ENCODE data around the gene SPSB3. TPM values are rescaled to one million over a fixed set of nuclear protein-coding genes. Genes with fewer than 3 reads are reported as not detected.
A peak's percentile ranks its signal among the peaks of the same experiment; 100 is the strongest.

SPSB3 gene
- total and polyA plus RNA-seq, 2 donors: 29.2 to 81.7 TPM

DNA sequence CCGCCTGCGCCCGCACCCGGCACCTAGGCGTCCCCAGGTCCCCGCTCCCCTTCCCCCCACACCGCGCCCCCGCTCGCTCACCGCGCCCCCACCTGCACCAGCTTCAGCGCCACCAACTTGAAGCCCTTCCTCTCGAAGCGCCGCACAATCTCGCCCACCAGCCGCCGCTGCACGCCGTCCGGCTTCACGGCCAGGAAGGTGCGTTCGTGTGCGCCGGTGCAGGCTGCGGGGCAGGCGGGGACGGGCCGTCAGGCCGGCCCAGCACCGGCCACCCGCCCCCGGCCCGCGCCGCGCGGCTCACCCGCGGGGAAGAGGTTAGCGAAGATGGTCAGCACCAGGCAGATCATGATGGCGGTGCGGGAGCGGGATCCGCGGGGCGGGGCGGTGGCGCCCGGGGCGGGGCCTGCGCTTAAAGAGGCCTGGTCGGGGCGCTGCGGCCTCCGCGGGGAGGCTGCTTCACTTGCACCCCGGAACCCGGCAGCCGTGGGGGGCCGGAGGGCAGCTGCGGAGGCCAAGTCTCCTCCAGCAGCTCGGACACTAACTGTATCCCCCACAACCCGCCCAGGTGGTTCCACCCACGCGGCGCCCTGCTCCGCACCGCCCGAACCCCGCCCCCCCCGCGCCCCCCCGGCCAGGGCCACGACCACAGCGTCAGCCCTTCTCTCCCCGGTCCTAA is 11.0 kb downstream of the SPSB3 start, which contains the start of gene NME3:
Gene NME3 (minus strand): TSS at position 356 of the 676 bp plus-strand sequence. CDS start 9 bp downstream, at position 347.
- peak within 1 kb of the TSS; percentile 62 for H3K27ac ChIP-seq (ENCODE audit: low read depth)
- H3K4me1 ChIP-seq (ENCODE audit: insufficient read depth): no peaks in the 10 kb centered on the region
- DNase-seq (ENCODE audit: extremely low spot score): no peak
- peak within 1 kb of the TSS; percentile 94 for H3K4me3 ChIP-seq (ENCODE audit: low read depth, low read length)
- WGBS: under 1% methylated on average over 79 of the region's 79 CpGs
- H3K36me3 ChIP-seq (ENCODE audit: insufficient read depth): no peaks in the 10 kb centered on the region

DNA sequence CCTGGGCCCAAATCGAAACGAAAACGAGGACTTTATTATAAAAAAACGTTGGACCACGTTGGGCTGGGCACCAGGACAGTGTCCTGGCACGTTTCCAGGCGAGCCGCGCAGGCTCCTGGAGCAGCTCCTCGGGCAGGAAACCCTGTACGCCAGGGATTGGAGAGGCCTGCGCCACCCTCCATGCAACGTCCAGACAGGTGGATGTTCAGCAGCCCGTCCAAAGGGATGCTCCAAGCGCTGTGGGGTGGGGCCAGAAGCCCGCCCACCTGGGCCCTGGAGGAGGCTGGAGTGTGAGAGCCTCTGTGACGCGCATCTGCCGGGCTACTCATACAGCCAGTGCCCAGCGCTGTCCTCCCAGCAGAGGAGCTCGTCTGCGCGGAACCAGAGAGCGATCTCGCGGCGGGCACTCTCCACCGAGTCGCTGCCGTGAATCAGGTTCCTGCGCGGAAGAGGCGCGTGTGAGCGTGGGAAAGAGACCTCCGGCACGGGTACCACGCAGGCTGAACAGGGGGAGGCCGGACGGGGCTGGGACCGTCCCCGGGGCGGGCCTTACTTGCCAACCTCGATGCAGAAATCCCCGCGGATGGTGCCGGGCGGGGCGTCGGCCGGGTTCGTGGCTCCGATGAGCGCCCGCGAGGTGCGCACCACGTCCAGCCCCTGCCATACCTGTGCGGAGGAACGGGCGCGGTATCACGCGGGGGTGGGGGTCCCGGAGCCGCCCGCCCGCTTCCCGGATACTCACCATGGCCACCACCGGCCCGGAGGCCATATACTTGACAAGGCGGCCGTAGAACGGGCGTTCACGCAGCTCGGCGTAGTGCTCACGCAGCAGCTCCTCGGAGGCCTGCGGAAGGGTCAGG is 11.8 kb downstream of the SPSB3 start:
- Histone ChIP-seq H3K36me3 (ENCODE audit: insufficient read depth) (peaks cover 3% of the 10 kb centered on the region), H3K4me1 (ENCODE audit: insufficient read depth) (no peaks in the 10 kb centered on the region), H3K27ac (ENCODE audit: low read depth) (peak overlapping the region; percentile 40), H3K4me3 (ENCODE audit: low read depth, low read length) (peak overlapping the region; percentile 94)
- no peak for DNase-seq (ENCODE audit: extremely low spot score)
- 6% methylated on average over 81 of the region's 81 CpGs for WGBS

DNA sequence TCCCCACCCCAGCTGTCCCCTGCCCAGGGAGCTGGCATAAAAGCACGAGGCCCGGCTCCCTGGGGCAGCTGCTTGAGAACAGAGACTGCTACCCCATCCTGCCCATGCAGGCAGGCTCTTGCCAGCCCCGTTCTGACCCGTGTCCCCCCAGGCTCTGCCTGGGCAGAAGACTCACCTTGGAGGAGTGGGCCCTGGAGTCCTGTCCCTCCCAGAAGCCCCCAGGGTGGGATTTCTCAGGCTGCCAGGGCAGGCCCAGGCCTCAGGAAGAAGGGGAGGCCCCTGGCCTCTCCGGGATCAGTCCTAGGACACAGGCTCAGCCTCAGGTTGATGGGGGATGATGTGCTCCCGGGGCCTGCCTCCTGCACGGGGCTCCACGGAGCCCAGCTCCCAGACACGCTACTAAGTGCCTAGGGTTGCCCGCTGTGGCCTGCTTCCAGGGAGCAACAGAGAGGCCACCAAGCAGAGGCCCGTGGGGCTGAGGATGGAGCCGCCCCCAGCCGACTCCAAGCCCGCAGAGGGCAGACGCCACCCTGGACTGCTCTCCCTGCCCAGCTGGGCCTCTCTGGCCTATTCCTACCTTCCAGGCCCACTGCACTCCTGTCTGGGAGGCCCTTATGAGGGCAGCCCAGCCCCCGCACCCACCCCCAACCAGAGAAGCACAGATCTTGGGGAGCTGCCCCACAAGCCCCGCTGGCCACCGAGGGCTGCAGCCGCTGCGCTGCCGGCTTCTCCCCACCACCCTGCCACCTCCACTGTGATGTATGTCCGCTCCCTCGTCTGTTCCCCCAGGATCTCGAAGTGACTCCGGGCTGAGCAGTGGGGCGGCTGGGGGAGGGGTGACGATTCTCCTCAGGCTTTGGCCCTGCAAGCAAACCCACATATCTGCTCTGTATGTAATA is 12.7 kb downstream of the SPSB3 start:
- peaks cover 4% of the 10 kb centered on the region for H3K36me3 ChIP-seq (ENCODE audit: insufficient read depth)
- DNase-seq (ENCODE audit: extremely low spot score): no peak
- no peaks in the 10 kb centered on the region for H3K4me1 ChIP-seq (ENCODE audit: insufficient read depth)
- 72% methylated on average over 27 of the region's 27 CpGs for WGBS
- H3K4me3 ChIP-seq (ENCODE audit: low read depth, low read length): no peak overlapping the region
- no peak overlapping the region for H3K27ac ChIP-seq (ENCODE audit: low read depth)

DNA sequence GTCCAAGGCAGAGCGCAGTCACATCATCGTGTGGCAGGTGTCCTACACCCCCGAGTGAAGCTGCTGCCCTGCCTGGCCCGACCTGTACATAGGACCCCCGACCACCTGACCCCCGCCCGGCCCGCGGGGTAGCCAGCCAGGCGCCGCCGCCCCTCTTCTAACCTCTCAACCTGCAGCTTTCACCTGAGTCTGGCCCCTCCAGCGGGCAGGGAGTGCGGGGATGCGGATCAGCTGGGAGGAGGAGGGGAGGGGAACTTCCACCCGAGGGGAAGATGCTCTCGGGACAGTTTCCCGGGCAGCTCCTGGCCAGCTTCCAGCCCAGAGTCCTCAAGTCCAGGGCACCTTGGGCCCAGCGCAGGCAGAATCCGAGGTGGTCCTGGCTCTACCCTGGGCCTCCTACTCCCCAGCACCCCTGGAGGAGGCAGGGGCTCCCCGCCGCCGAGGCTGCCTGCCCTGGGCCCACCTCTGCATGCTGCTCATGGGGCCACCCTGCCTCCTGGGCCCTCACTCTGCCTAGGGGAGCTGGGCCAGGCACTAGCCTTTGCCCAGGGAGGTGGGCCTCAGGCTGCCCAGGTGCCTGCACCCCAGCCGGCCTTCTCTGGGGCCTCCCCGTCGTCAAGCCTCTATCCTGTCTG is 13.5 kb downstream of the SPSB3 start:
- Histone ChIP-seq H3K4me3 (ENCODE audit: low read depth, low read length) (no peak overlapping the region), H3K27ac (ENCODE audit: low read depth) (no peak overlapping the region), H3K36me3 (ENCODE audit: insufficient read depth) (peaks cover 4% of the 10 kb centered on the region), H3K4me1 (ENCODE audit: insufficient read depth) (no peaks in the 10 kb centered on the region)
- 76% methylated on average over 26 of the region's 26 CpGs for WGBS
- no peak for DNase-seq (ENCODE audit: extremely low spot score)

DNA sequence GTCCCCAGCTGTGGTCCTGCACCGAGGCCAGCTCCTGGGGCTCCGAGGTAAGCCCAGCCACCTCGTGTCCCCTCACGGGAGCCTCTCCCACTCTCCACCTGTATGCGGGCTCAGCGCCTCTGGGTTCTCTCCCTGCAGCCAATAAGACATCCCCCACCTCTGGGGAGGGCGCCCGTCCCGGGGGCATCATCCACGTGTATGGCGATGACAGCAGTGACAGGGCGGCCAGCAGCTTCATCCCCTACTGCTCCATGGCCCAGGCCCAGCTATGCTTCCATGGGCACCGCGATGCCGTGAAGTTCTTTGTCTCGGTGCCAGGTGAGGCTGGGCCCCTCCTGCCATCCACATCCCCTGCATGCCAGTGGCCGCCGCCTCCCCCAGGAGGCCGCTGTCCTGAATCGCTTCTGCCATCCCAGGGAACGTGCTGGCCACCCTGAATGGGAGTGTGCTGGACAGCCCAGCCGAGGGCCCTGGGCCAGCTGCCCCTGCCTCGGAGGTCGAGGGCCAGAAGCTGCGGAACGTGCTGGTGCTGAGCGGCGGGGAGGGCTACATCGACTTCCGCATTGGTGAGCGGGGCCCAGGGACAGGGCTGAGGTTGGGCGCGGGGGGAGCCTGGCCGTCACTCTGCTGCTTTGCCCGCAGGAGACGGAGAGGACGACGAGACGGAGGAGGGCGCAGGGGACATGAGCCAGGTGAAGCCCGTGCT is 14.2 kb downstream of the SPSB3 start:
- DNase-seq (ENCODE audit: extremely low spot score): no peak
- no peak overlapping the region for H3K4me3 ChIP-seq (ENCODE audit: low read depth, low read length)
- no peaks in the 10 kb centered on the region for H3K4me1 ChIP-seq (ENCODE audit: insufficient read depth)
- H3K36me3 ChIP-seq (ENCODE audit: insufficient read depth): peaks cover 4% of the 10 kb centered on the region
- 85% methylated on average over 41 of the region's 41 CpGs for WGBS
- no peak overlapping the region for H3K27ac ChIP-seq (ENCODE audit: low read depth)

DNA sequence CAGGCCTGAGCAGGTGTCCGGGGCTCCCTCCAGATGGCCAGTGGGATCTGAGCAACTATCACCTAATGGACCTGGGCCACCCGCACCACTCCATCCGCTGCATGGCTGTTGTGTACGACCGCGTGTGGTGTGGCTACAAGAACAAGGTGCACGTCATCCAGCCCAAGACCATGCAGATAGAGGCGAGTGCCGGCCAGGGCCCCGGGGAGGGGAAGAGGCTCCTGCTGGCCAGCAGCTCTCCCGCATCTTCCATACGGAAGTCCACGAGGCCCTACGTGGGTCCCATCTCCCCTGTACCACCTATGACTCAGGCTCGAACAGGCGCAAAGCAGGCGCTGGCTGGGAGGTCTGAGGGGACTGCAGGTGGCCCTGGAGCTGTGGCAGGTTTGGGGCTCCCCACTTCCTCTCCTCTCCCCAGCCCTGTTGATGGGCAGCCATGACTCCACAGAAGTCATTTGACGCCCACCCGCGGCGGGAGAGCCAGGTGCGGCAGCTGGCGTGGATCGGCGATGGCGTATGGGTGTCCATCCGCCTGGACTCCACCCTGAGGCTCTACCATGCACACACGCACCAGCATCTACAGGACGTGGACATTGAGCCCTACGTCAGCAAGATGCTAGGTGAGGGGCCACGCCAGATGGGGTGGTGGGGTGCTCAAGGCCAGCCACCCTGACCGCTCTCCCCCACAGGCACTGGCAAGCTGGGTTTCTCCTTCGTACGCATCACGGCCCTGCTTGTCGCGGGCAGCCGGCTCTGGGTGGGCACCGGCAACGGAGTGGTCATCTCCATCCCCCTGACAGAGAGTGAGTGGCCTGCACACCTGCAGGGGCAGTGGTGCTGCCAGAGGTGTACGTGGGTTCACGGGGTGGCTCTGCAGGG is 15.0 kb downstream of the SPSB3 start:
- no peak for DNase-seq (ENCODE audit: extremely low spot score)
- WGBS: 91% methylated on average over 42 of the region's 42 CpGs
- Histone ChIP-seq H3K4me1 (ENCODE audit: insufficient read depth) (no peaks in the 10 kb centered on the region), H3K36me3 (ENCODE audit: insufficient read depth) (peaks cover 4% of the 10 kb centered on the region), H3K27ac (ENCODE audit: low read depth) (no peak overlapping the region), H3K4me3 (ENCODE audit: low read depth, low read length) (no peak overlapping the region)

DNA sequence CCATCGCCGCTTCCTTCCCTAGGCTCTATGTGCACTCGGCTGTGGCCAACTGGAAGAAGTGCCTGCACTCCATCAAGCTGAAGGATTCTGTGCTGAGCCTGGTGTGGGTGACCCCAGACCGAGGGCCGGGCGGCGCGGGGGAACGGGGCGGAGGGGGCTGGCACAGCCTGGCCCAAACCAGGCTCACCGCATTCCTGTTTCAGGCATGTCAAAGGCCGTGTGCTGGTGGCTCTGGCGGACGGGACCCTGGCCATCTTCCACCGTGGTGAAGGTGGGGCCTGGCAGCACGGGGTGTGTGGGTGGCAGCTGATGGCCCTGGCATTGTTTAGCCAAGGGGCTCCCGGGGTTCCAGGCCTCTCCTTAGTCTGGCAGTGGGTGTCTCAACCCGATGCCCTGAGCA is 15.7 kb downstream of the SPSB3 start:
- H3K27ac ChIP-seq (ENCODE audit: low read depth): no peak overlapping the region
- WGBS: 88% methylated on average over 18 of the region's 18 CpGs
- no peak overlapping the region for H3K4me3 ChIP-seq (ENCODE audit: low read depth, low read length)
- peaks cover 4% of the 10 kb centered on the region for H3K36me3 ChIP-seq (ENCODE audit: insufficient read depth)
- H3K4me1 ChIP-seq (ENCODE audit: insufficient read depth): no peaks in the 10 kb centered on the region
- DNase-seq (ENCODE audit: extremely low spot score): no peak

DNA sequence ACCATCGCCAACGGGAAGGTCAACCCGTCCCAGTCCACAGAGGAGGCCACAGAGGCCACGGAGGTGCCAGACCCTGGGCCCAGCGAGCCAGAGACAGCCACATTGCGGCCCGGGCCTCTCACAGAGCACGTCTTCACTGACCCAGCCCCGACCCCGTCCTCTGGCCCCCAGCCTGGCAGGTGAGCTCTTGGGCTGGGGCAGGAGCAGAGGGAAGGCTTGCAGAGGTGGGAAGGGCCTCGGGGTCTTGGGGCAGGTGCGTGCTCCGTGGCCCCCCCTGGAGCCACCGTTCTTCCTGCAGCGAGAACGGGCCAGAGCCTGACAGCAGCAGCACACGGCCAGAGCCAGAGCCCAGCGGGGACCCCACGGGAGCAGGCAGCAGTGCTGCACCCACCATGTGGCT is 16.1 kb downstream of the SPSB3 start:
- no peaks in the 10 kb centered on the region for H3K4me1 ChIP-seq (ENCODE audit: insufficient read depth)
- 90% methylated on average over 19 of the region's 19 CpGs for WGBS
- peaks cover 4% of the 10 kb centered on the region for H3K36me3 ChIP-seq (ENCODE audit: insufficient read depth)
- no peak for DNase-seq (ENCODE audit: extremely low spot score)
- H3K4me3 ChIP-seq (ENCODE audit: low read depth, low read length): no peak overlapping the region
- no peak overlapping the region for H3K27ac ChIP-seq (ENCODE audit: low read depth)

DNA sequence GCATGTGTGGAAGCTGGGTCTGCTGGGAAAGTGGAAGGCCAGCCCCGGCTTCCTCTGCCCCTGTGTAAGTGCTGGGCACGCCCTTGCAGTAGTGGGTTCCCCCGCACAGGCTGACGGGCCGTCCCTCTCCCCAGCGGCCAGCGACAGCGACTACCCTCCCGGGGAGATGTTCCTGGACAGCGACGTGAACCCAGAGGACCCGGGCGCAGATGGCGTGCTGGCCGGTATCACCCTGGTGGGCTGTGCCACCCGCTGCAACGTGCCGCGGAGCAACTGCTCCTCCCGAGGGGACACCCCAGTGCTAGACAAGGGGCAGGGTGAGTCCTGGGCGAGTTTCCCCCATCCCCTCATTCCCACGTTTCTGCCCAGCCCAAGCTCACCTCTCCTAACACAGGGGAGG is 16.5 kb downstream of the SPSB3 start:
- peaks cover 4% of the 10 kb centered on the region for H3K36me3 ChIP-seq (ENCODE audit: insufficient read depth)
- no peak overlapping the region for H3K4me3 ChIP-seq (ENCODE audit: low read depth, low read length)
- no peak overlapping the region for H3K27ac ChIP-seq (ENCODE audit: low read depth)
- no peak for DNase-seq (ENCODE audit: extremely low spot score)
- 90% methylated on average over 22 of the region's 22 CpGs for WGBS
- H3K4me1 ChIP-seq (ENCODE audit: insufficient read depth): no peaks in the 10 kb centered on the region

DNA sequence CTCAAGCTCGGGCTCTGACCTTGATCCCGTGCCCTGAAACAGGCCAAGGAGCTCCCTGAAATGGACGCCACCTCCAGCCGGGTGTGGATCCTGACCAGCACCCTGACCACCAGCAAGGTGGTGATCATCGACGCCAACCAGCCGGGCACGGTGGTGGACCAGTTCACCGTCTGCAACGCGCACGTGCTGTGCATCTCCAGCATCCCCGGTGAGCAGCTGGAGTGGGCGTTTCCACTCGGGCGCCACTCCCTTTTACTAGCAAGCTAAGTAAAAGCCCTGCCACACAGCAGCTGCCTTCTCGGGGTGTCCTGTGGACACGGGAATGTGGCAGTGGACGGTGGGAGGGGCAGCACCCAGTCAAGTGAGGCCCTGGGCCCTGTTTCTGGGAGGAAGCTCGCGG is 17.4 kb downstream of the SPSB3 start:
- no peak for DNase-seq (ENCODE audit: extremely low spot score)
- Histone ChIP-seq H3K27ac (ENCODE audit: low read depth) (no peak overlapping the region), H3K4me3 (ENCODE audit: low read depth, low read length) (no peak overlapping the region), H3K36me3 (ENCODE audit: insufficient read depth) (peaks cover 7% of the 10 kb centered on the region), H3K4me1 (ENCODE audit: insufficient read depth) (no peaks in the 10 kb centered on the region)
- WGBS: 91% methylated on average over 21 of the region's 21 CpGs

DNA sequence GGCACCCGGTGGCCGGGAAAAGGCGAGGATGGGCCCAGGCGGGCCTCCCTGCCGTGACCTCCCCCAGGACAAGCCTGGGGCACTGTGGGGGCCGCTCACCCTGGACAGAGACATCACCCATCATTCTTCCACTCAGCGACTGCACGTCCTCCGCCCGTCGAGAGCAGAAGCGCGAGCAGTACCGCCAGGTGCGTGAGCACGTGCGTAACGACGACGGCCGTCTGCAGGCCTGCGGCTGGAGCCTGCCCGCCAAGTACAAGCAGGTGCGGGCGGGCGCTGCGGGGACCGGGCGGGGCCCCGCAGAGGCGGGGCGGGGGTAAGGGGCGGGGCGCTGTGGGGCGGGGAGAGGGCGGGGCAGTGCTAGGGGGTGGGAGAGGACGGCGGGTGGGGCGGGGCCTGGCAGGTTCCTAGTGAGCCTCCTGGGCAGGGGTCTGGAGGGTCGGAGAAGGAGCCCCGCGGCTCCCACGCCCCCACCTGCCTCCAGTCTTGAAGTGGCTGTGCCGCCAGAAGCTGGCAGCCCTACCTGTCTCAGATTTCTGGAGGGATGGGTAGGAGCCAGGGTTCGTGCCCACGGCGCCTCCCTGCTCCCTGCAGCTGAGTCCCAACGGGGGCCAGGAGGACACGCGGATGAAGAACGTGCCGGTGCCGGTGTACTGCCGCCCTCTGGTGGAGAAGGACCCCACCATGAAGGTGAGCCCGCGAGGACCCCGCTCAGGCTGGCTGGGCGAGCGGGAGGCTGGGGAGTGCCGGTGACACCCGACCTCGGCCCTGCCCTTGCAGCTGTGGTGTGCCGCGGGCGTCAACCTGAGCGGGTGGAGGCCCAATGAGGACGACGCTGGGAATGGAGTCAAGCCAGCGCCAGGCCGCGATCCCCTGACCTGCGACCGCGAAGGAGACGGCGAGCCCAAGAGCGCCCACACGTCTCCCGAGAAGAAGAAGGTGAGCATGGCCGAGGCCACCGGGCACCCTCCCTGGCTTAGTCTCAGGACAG is 18.6 kb downstream of the SPSB3 start:
- no peak overlapping the region for H3K27ac ChIP-seq (ENCODE audit: low read depth)
- 66% methylated on average over 81 of the region's 81 CpGs for WGBS
- no peak overlapping the region for H3K4me3 ChIP-seq (ENCODE audit: low read depth, low read length)
- DNase-seq (ENCODE audit: extremely low spot score): no peak
- H3K36me3 ChIP-seq (ENCODE audit: insufficient read depth): peaks cover 7% of the 10 kb centered on the region
- no peaks in the 10 kb centered on the region for H3K4me1 ChIP-seq (ENCODE audit: insufficient read depth)
